Raji (cell line): ENCODE measurements around the gene GREM1.

Experiments used
- POLR2A ChIP-seq: IDR thresholded peaks from 2 replicates; pipeline ENCODE4 v1.6.1; 2011; ENCODE audit warnings: low read depth, low read length, control low read depth; ENCODE audit not compliant: insufficient read depth

GREM1 gene

DNA sequence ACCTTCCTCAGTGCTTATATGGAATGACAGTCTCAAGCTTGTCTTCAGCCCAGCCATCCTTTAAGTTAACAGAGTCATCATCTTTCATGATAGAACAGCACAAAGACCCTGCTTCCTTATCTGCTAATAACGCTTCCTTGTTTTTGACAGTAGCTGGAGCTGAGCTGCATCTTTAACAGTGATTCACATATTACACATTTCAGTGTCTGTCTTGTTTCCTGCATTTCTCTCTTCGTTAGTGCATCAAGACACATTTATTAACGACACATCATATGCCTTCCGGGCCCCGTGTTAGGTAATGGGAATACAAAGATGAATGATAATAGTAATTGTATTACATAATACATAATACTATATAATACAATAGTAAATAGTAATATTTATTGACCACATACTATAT is 30.2 kb upstream of the GREM1 start:
- TF ChIP-seq POLR2A, result no peak

DNA sequence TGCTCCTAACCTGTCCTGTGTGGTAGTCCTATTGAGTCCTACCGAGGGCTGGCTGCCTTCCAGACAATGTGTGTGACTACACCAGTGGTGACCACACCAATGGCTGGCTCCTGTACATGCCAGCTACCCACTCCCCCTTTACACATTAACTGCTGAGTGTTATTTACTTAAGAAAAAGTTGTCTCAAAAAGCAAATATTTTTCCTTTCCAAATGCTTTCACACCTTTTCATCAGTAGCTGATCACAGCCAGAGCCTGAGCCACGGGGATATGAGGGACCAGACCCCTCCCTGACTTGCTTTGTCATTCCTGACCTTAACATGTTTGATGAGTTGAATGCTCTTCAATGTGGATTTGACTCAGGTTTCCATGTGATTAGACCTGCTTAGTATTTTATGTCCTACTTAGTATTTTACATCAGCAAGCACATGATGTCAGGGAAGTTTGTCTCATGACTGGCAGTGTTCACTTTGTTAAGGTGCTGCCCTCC is 29.6 kb upstream of the GREM1 start:
- no peak for TF ChIP-seq POLR2A

DNA sequence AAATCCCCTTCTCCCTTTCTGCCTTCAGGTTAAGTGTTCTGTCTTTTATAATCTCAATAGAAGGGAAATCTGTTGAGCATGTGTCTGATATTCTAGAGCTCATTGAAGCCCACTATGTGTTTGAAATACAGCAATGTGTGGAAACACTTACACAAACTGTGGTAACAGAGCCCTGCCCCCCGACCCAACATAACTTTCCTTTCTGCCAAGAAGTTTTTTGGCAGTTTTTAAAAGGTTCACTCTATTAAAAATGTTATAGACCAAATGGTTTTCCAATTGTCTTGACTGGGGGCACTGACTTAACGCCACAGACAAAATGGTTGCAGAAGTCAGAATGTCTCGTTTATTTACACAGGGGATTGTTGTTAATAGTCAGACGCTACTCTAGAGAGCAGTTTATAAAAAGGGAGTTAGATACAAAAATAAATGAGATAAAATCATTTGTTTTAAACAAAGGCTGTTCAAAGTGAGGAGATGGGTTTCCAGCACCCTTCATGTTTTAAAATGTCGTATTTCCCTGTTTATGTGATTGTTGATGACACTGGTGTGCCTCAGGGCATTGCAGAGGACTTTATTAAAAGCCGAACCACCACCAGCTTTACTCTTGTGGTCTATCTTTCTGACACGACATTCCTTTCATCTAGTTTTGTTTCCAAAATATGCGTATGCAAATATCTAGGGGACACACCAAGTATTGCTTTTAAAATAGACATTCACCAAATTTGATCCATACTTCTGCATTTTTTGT is 26.7 kb upstream of the GREM1 start:
- no peak for TF ChIP-seq POLR2A

DNA sequence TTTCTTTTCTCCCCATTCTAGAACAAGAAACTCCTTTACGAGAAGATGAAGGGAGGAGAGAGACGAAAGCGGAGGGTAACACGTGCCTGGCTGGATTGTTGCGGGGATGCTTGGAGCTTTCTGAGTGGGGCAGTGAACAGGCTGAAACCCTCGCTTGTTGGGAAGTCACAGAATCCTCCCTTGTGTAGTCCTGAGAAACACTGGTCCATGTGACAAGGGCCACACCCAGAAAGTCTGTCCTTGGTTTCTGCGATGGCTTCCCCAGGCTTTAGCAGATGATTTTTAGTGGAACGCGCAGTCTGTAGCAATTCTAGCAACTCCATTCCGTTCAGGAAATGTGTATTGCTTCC is 26.1 kb upstream of the GREM1 start:
- TF ChIP-seq POLR2A, result no peak

DNA sequence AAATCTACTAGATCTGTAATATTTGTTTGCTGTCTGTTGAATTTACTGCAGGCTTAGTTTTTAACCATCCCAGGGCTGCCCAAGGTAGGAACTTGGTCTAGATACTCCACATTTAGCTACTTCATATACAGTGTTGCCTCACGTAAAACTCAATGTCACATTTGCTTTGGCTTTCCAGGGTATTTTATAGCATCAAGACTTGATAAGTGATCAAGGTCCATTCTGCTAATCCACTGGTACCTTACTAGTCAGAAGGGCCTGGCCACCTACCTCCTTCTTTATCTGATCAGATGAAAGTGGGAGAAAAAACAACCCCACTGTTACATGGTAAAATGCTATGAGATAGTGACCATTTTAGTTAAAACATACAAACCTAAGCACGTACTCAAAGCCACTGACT is 25.5 kb upstream of the GREM1 start:
- no peak for TF ChIP-seq POLR2A

DNA sequence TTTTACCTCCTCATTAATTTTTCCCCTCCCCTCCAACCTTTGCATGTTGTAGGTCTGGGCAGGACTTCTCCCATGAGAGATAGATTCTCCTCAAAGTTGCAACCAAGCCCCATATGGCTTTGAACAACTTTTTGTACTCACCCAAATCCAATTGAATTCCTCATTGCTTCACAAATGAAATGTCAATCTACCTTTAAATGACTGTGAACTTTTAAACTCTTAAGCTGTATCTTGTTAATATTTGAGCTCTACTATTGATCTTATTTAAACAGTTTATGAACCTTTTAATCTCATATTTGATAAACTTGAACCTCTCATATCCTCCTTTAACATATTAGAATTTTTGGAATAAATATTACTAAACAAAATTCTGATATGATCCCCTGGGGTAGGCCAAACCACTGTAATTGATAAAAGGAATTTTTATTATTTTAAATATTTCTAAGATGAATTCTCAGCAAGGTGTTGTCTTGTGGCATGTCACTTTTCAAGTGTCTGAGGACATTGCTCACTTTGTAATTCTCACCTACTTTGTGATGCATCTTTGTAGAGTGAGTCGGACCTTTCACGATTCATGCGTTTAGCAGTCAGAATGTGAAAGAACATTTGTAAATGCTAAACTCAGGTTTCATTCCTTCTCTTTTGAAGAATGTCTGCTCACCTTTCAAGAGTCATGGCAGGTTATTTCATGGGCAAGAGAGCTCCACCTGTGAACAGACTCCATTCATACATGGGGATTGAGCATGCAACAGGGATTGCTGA is 23.4 kb upstream of the GREM1 start:
- no peak for TF ChIP-seq POLR2A

DNA sequence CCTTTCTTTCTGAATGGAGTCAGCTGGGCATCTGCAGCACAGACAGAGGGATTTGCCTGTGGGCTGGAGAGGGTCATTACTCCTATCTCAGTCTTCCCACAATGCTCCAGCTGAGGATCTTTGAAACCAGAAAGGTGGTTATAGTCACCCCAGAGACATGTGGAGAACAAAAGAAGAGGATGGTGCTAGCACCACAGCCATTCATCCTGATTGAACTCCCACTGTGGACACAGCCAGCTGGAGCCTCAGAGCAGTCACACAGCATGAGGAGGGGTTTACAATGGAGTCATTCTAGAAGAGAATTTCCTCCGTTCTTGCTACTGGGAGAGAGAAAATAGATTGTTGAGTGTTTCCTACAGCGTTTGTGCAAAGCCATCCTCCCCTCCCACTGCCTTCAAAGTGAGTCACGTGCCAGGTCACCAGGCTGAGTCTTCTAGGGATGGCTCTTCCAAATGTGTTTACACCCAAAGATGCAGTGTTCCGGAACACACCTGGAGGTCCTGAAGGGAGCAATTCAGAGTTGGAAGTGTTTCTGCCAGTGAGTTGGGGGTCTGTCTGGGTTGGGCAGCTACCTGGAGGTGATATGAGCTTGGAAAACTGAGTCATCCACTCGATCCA is 18.9 kb upstream of the GREM1 start:
- TF ChIP-seq POLR2A, result no peak

DNA sequence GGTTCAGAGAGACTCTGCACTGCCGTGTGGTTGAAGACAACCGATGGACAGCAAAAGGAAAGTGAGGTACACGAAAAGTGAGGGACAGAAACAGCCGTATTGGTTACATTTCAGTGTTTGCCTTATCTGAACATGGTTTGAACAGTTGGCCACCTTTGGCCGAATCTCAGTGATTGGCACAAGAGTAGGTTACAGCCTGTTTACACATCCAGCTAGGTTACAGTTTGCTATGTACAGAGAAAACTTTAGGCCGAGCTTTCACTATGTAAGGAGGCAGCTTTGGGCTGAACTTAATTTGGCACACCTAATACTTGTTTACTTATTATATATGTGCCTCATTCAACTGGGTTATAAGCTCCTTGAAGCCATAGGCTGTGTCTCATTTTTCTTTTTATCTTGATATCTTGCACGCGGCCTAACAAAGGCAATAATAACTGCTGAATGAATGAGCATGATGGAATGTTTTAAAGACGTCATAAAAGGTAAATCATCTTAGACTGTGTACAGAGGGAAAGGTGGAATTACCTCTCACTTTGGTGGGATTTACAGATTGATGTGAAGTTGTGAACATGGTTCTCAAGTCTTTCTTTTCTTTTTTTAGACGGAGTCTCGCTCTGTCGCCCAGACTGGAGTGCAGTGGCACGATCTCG is 17.2 kb upstream of the GREM1 start:
- no peak for TF ChIP-seq POLR2A

DNA sequence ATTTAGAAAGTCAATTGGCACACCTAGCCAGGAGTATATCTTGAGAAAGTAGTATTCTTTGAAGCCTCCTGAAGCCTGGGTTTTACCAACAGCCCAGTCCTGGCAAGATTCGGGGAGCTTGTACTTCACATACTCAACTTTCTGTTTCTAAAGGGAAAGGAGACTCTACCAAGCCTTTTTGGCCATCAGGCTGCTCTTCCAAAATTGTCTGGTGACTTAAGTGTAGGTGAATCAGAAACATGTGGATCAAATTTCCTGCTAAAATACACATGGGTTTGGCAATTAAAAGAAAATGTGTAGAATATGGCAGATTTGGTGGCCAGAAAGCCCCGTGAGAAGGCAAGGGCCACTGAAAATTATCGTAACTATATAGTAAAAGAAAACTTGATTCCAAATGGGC is 15.9 kb upstream of the GREM1 start:
- TF ChIP-seq POLR2A, result no peak

DNA sequence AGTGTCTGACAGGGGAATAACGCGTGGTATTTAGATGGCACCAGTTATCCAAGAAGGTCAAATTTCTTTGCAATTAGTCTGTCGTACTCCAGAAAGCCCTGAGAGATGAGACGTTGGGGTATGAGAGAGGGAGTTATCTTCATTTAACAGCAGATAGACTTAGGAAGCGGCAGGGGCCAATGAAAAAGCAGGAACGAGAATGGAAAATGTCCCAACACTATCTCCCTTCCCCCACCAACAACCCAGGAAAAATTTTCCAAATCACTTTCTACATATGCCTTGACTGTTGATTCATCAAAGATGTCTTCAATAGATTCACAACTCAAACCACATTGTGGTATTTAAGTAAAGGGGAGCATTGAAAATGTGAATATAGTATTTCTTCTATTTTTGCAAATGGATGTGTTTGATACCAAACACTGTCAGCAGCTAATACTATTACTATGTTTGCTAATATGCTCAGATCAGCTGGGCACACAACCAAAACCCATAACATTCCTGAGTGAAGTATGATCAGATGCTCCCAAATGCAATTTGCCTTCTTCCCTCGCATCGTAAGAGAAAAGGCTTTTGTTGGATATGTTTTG is 13.3 kb upstream of the GREM1 start:
- no peak for TF ChIP-seq POLR2A

DNA sequence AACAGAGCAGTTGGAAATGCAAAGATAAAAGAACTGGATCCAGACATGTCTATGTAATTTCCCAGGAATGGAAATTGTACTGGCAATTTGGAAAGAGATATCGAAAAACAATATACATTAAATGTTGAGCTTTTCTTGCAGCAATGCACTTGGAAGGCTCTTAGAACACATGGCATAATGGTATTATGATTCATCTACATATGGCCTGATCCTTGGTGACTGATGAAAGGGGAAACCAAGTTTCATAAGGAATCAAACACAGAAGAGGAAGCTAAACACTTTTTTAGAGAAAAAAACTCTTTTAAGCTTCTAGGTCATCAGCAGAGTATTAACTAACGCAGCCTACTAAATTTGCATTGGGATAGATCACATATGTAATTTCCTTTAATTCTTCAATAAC is 12.4 kb upstream of the GREM1 start:
- no peak for TF ChIP-seq POLR2A

DNA sequence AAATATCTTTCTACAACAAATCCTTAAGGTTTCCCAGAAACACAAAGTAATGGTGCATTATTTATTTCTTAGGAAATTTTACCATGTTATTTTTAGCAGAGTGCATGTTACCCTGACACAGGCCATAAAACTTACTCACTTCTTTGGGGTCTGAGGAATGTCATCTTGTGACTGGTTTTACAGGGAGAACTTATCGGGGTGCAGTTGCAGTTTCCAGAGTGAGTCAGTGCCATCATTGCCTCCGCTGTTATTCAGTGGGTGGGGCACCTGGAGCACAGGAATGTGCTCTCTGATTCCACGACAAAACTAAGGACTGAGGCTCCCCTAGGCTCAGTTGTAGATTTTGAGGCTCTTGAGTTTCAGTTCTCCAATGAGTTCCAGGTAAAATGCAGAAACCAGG is 11.1 kb upstream of the GREM1 start:
- TF ChIP-seq POLR2A, result no peak

DNA sequence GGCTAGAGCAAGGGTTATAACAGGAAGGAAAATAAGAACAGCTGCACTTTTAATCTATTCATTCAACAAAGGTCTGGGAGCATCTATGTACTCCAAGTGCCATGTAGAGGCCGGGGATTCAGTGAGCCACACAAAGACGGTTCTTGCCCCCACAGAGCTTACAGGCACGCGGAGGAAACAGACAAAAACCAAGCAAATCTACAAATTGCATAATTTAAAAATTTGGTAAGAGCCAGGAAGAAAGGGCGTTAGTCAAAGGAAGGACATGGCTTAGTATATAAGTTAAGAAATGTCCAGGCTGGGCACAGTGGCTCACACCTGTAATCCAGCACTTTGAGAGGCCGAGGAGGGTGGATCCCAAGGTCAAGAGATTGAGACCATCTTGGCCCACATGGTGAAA is 10.4 kb upstream of the GREM1 start:
- no peak for TF ChIP-seq POLR2A

DNA sequence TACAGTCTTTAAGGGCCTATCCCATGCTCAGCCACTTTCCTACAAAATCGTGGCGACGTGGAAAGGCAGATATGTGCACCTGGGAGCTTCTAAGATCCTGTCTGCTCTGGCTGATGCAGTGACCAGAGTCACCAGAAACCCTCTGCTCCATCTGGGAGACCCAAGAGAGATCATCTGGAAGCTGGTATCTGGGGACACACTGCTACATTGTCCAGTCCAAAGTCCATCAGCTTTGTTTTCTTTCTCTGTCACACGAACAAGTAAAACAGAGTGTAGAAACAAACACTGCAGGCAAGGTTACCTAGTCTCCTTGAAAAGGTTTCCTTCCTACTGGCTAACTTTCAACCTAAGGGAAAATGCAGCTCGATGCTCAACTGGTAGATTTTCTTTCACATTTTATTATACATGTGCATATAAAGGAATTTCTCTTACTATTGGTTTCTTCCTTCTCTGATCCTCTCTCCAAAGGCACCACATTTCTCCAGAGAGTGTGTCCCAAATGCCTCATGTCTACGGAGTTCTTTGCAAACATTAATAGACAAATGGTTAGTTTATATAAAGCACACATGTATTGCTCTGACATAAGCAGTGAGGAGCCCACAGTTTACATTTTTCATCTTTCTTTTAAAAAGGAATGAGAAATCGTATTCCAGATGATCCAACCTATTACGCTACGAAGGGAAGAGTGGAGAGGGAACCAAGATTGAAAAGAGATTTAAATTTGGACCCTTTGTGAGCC is 8.3 kb upstream of the GREM1 start:
- no peak for TF ChIP-seq POLR2A

DNA sequence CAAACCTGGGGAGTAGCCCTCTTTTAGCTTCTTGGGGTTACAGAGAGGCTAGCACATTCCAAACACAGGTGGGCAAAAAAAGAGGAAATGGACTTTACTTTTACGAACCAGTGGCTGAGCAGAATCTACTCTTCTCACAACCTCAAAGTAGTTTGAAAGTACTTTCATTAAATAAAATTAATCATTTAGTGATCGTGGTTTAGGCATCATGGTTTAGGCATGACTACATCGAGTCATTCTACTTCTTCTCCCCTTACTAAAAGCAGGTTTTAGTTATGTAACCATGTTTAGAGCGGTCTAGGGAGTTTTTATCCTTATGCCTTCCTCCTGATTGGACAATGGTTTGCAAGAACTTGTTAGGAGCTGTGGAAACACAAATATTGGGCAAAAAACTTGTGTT is 2.5 kb upstream of the GREM1 start:
- no peak for TF ChIP-seq POLR2A
